ENCODE measurements around the gene C9orf50. TPM values are rescaled to one million over a fixed set of nuclear protein-coding genes. Genes with fewer than 3 reads are reported as not detected.

The C9orf50 gene
- polyA plus RNA-seq, 1 donor from 2014 or later: not detected

GRCh38 chr9:129666575-129666974 lies 45.7 kb upstream of the C9orf50 start:
- Histone ChIP-seq H3K4me3 (ENCODE audit: low read length) (no peak overlapping the region), H3K4me2 (ENCODE audit: low read length) (no peak overlapping the region), H3K36me3 (ENCODE audit: insufficient read depth, low read length) (no peaks in the 10 kb centered on the region), H3K79me2 (replicated peaks; ENCODE audit: insufficient read depth, low read length) (no peaks in the 10 kb centered on the region), H4K20me1 (ENCODE audit: insufficient read depth) (no peaks in the 10 kb centered on the region), H3F3A (ENCODE audit: insufficient read depth, low read length, poor library complexity, severe bottlenecking) (no peaks in the 10 kb centered on the region), H3K9me2 (ENCODE audit: insufficient read depth, low read length) (no peaks in the 10 kb centered on the region), H3K9me3 (ENCODE audit: low read length) (no peaks in the 10 kb centered on the region), H3K27ac (ENCODE audit: low read length) (no peak overlapping the region), H2AFZ (ENCODE audit: low read depth, low read length) (no peak overlapping the region), H3K27me3 (ENCODE audit: insufficient read depth, low read depth, low read length) (peaks cover 33% of the 10 kb centered on the region), H3K9ac (ENCODE audit: low read length) (no peak overlapping the region)
- TF ChIP-seq REST (IDR thresholded peaks at IDR 0.05; ENCODE audit: borderline replicate concordance): no peak
- no peak for TF ChIP-seq SMC3 (conservative IDR thresholded peaks at IDR 0.05; ENCODE audit: poor library complexity)
- TF ChIP-seq MXI1 (conservative IDR thresholded peaks at IDR 0.05; ENCODE audit: poor library complexity, severe bottlenecking): no peak
- TF ChIP-seq RAD21 (conservative IDR thresholded peaks at IDR 0.05): no peak
- no peak for TF ChIP-seq TAF1 (IDR thresholded peaks at IDR 0.05; ENCODE audit: low read depth)
- TF ChIP-seq EP300 (conservative IDR thresholded peaks at IDR 0.05; ENCODE audit: poor library complexity, severe bottlenecking): no peak

- Histone ChIP-seq H4K20me1 (ENCODE audit: insufficient read depth) (no peaks in the 10 kb centered on the region), H3F3A (ENCODE audit: insufficient read depth, low read length, poor library complexity, severe bottlenecking) (no peaks in the 10 kb centered on the region), H2AFZ (ENCODE audit: low read depth, low read length) (no peak overlapping the region), H3K9me2 (ENCODE audit: insufficient read depth, low read length) (no peaks in the 10 kb centered on the region), H3K9ac (ENCODE audit: low read length) (no peak overlapping the region), H3K4me2 (ENCODE audit: low read length) (no peak overlapping the region), H3K27ac (ENCODE audit: low read length) (no peak overlapping the region), H3K36me3 (ENCODE audit: insufficient read depth, low read length) (no peaks in the 10 kb centered on the region), H3K9me3 (ENCODE audit: low read length) (no peaks in the 10 kb centered on the region), H3K79me2 (replicated peaks; ENCODE audit: insufficient read depth, low read length) (no peaks in the 10 kb centered on the region), H3K4me3 (ENCODE audit: low read length) (no peak overlapping the region), H3K27me3 (ENCODE audit: insufficient read depth, low read depth, low read length) (peaks cover 33% of the 10 kb centered on the region)
- no peak for TF ChIP-seq RAD21 (conservative IDR thresholded peaks at IDR 0.05)
- TF ChIP-seq EP300 (conservative IDR thresholded peaks at IDR 0.05; ENCODE audit: poor library complexity, severe bottlenecking): no peak
- TF ChIP-seq CTCF (IDR thresholded peaks at IDR 0.05; ENCODE audit: poor library complexity, severe bottlenecking): no peak
- no peak for TF ChIP-seq POLR2AphosphoS5 (IDR thresholded peaks at IDR 0.05)
- TF ChIP-seq TAF1 (IDR thresholded peaks at IDR 0.05; ENCODE audit: low read depth): no peak
- TF ChIP-seq REST (IDR thresholded peaks at IDR 0.05; ENCODE audit: borderline replicate concordance): no peak
- no peak for TF ChIP-seq MXI1 (conservative IDR thresholded peaks at IDR 0.05; ENCODE audit: poor library complexity, severe bottlenecking)
- TF ChIP-seq SMC3 (conservative IDR thresholded peaks at IDR 0.05; ENCODE audit: poor library complexity): no peak
- no peak for TF ChIP-seq EZH2 (IDR thresholded peaks at IDR 0.05; ENCODE audit: borderline replicate concordance, insufficient read depth, low read length, poor library complexity, severe bottlenecking)
Observed at GRCh38 chr9:129665814-129666520, 45.1 kb upstream of the C9orf50 start.

All from neural cell (in vitro differentiated cells).